HT1080 (cell line): ENCODE measurements around the gene BCL11B. TPM values are rescaled to one million over a fixed set of nuclear protein-coding genes. Genes with fewer than 3 reads are reported as not detected.

Experiments
- DNase-seq: peaks from one replicate; pipeline ENCODE4 v3.0.0-alpha.2; 2015; ENCODE audit warnings: low read depth
- total RNA-seq: library from RNA; depleted of rRNA; stranded (reverse); fragments of >200 nt; shearing (Covaris generic); gene quantifications from 2 replicates; pipeline ENCODE4 v1.2.3, GENCODE V29; 2014

The BCL11B gene
- total RNA-seq, 1 experiment from 2014 or later = 0.18 TPM

- DNase-seq = no peak
Observed at GRCh38 chr14:99256483-99256874, 15.5 kb downstream of the BCL11B start.

GRCh38 chr14:99255621-99256482, 16.1 kb downstream of the BCL11B start:
- no peak for DNase-seq

GRCh38 chr14:99254328-99255009, 17.5 kb downstream of the BCL11B start:
- no peak for DNase-seq

GRCh38 chr14:99253890-99254289, 18.1 kb downstream of the BCL11B start:
- DNase-seq = no peak

- DNase-seq = no peak
Observed at GRCh38 chr14:99252940-99253868, 18.8 kb downstream of the BCL11B start.

GRCh38 chr14:99252443-99252939, 19.5 kb downstream of the BCL11B start:
- DNase-seq = no peak

- DNase-seq = no peak
Observed at GRCh38 chr14:99251721-99252120, 20.3 kb downstream of the BCL11B start.

- no peak for DNase-seq
Observed at GRCh38 chr14:99250636-99251208, 21.3 kb downstream of the BCL11B start.

GRCh38 chr14:99249389-99249788, 22.6 kb downstream of the BCL11B start:
- DNase-seq = no peak

GRCh38 chr14:99248761-99249171, 23.2 kb downstream of the BCL11B start:
- DNase-seq = no peak

- DNase-seq = no peak
Observed at GRCh38 chr14:99247772-99248171, 24.2 kb downstream of the BCL11B start.

- DNase-seq = no peak
Observed at GRCh38 chr14:99247101-99247729, 24.8 kb downstream of the BCL11B start.

- no peak for DNase-seq
Observed at GRCh38 chr14:99246536-99247097, 25.4 kb downstream of the BCL11B start.

GRCh38 chr14:99245564-99246511, 26.2 kb downstream of the BCL11B start:
- DNase-seq = no peak

GRCh38 chr14:99244941-99245563, 26.9 kb downstream of the BCL11B start:
- DNase-seq = no peak

GRCh38 chr14:99244367-99244901, 27.6 kb downstream of the BCL11B start:
- DNase-seq = no peak

GRCh38 chr14:99242816-99243721, 28.9 kb downstream of the BCL11B start:
- no peak for DNase-seq
